HG02943 (cell line): ENCODE data around the gene KCNIP4.

Source experiments
- ATAC-seq: cut with Tn5 transposase; IDR thresholded peaks from one replicate; pipeline ENCODE4 v1.9.1; 2021; ENCODE audit warnings: mild to moderate bottlenecking, low read depth, moderate library complexity; ENCODE audit not compliant: unreplicated experiment

Gene KCNIP4

DNA sequence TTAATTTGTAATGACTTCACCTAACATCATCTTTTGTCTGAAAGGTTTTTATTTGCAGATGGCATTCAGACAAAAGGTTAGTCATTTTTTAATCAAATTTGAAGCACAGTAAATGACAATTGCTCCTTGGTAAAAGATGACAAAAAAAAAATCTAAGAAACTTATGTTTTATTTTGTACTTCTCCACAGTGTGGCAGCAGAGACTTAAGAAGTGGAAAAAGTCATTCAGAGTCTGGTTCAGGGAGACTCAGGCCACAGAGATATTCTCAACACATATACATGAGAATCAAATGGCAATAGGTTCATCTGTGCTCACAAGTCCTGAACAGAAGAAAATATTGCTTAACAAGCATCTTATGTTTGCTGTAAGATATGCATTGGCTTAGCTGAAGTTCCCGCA lies 436.2 kb downstream of the KCNIP4 start:
- ATAC-seq: no peak

DNA sequence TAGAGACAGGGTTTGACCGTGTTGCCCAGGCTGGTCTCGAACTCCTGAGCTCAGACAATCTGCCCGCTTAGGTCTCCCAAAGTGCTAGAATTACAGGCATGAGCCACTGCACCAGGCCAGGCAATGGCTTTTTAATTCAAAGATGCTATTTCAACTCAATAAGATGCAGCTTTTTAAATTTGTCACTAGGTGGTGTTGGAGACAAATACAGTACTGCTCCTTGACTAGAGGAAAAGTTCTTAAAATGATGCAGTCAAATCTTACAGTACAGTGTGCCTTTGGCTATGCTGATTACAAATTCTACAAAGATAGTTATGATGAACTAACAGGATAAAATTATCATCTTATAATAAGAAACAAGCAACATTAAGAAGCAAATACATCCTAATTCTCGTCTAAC lies 441.1 kb downstream of the KCNIP4 start:
- ATAC-seq: no peak

DNA sequence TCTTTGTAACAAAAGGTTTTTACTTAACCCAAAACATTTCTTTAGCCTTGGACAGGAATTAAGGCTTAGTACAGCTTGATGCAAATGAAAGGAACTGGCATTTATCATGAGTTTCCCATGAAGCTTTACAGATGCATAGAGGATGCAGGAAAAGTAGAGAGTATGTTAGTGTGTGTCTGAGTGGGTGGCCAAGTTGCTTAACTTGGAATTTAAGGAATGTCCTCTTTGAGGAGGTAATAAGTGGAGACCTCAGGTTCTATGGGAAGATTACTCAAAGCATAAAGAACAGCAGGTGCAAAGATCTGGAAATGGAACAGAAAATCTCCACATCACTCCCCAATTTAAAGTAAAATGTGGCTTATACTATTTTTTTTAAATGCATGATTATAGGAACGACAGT lies 457.9 kb downstream of the KCNIP4 start:
- ATAC-seq: no peak

DNA sequence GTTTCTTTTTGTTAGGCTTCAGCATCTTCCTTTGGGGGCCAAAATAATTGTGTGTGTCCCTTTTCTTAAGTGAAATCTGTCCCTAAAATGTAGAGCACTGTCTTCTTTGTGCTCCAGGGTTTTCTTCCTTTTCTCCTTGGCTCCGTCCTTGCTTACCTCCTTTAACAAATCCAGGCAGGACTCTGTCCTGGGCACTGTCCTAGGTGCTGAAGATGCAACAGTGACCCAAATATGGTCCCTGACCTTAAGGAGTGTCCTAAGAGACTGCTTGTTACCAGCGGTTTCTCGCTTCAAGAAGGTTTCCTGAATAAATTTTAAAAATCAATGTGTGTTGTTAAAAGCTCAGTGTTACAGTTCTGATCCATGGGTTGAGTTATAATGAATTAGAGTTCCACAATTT lies 471.8 kb downstream of the KCNIP4 start:
- ATAC-seq: no peak

DNA sequence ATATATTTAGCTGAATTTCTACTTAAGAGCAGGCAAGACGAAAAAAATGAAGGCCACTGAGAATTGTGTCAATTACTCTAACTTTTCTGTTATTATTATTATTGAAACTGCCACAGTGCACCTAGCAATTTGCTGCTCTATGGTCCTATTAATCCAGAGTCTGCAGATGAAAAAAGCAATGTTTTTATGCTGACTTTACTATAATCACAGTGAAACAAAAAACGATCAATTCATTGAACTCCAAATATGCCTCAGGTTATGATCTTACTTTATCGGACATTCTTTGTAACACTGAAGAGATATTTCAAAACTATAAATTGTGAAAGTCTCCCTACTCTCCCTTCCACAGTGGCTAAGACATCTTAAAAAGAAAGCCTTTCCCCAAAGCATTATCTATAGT lies 474.4 kb downstream of the KCNIP4 start:
- no peak for ATAC-seq

DNA sequence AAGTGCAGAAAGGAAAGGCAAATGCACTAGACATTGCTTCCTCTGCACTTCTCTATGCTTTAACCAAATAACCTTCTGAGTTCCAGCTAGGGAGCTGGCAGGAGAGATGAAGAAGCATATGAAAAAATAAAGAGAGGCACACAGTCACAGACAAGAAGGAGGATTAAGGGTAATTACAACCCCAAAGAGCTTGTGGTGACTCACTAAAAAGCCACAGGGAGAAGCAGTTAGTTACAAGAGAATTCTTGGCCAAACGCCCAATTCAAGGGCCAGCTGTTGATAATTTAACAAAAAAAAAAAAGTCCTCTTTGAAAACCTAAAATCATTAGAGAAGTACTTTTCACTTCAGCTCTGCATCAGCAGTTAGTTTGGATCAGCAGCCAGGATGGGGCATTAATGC lies 478.0 kb downstream of the KCNIP4 start:
- ATAC-seq: no peak

DNA sequence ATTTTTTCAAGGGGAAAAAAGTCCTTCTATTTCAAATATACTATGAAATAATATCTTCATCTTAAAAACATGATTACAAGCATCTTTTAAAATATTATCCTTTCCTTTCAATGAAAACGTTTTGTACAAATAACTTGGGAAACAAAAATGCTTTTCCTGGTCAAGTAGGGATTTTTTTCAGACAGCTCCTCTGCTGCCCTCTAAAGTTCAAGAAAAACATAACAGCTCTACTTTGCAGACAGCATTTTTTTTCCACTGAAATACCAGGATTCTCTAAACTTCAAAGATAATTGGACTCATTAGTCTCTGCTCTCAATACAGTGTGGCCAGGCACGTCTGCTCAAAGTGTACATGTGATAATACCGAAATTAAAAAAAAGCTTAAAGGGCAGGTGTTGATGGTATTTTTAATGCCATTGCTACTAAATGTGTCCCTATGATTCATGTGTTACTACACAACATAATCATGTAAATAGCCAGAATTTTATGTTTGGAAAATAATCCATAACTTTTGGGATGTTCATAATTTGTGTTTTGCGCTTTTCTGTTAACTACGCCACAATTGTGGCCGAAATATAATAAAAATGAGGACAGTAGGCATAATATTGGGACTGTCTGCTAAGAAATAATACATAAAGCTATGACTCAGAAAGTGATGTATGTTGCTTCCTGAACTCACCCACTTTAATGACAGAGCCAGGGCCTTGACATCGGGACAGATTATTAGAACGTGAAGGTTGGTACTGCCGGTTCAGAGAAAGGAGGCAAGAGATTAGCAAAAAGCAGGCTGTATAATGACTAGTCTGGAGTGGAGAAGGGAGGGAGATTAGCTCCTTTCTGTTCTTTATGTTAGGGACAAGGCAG lies 478.9 kb downstream of the KCNIP4 start:
- no peak for ATAC-seq

DNA sequence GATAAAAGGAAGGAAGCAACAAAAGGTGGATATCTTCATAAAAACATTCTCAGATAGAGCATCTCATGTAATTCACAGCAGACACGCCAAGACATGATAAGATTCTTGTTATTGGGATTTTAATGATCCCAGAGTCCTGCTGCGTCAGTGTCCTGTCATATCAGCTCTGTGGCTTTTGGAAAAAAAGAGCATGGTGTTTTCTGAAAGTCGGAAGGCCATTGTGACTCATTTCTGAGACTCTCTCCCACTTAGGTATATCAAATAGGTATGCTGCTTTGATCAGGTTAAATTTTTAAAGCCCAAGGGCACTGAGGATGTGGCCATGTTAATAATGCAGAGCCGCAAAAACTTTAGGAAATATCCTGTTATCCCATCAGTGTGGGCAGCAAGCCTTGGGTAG lies 481.0 kb downstream of the KCNIP4 start:
- ATAC-seq: no peak

DNA sequence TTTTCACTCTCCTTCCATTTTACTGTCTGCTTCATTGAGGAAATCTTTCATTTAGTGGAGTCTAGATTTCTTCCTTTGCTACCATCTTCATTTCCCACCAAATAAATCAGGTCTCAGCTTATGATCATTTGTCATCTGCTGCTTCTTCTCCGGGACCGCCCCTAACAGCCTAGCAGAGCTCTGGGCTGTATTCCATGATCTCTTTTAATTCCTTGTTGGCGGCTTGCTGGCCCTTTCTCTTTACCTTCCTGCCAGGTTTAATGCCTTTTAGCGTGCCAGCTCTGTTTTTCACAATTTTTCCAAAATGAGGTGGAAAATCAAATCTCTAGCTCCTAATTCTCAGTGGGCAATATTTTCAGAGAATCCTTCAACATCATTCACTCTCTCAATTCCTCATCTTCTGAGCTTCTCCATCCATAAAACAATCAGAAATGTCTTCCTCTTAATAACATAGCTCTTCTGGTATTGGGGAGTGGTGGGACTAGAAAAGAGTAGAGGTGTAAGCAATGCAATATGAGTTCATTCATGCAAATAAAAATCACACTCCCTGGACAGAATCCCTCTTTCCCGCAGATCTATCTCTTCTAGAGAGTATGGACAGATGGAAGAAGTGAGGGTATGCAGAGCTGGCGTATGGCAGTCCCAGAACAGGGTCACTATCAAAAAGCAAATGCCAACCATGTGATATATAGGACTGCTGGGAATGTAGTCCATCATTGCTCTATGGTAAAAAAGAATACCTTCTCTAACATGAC lies 491.3 kb downstream of the KCNIP4 start:
- ATAC-seq: no peak

DNA sequence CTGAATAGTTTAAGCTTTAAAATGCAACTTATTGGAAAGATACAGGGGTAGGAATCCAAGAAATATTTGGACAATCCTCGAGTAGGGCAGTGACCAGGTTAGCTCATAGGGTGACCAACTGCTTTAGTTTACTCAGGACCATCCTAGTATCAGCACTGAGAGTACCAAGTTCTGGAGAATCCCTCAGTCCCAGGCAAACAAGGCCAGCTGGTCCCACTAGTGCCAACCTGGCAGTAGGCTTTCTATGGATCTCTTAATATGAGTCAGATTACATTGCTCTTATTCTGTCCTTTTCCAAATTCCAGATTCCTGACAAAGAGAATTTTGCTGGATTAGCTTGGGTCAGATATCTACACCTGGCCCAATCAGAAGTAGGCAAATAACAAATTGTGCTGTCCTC lies 493.7 kb downstream of the KCNIP4 start:
- ATAC-seq: no peak

DNA sequence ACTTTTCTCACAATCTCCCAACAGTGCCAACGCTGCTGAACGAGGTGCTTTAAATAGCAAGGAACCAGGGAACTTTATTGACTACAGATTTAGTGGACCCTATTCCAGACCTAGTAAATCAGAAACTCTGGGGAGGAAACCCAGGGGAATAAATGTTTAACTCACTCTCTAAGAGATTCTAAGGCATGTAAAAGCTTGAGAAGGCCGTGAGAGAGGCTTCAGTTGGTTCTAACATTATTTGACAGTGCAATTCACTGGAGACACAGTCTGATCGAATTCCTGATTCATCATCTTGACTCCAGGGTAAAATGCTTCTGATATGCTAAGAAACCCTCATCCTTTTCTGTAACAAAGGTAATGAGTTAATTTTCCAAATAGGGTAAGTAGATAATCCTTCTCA lies 494.4 kb downstream of the KCNIP4 start:
- no peak for ATAC-seq

DNA sequence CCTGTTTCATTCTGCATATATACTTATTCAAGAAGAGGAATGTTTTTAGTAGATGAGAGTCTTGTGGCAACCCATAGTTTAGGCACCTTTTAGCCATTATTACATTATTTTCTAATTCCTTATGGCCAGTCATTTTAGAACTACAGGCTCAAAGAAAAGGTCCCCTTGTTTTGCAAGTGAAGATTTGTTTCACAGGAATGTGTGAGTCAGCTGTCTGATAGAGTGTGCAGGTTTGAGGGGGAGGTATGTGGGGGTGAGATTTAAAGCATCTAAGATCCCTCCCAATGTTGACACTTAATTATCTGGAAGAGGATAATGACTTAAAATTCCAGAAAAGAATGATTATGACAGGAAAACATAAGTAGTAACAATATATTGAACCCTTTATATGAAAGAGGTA lies 495.6 kb downstream of the KCNIP4 start:
- ATAC-seq: no peak

DNA sequence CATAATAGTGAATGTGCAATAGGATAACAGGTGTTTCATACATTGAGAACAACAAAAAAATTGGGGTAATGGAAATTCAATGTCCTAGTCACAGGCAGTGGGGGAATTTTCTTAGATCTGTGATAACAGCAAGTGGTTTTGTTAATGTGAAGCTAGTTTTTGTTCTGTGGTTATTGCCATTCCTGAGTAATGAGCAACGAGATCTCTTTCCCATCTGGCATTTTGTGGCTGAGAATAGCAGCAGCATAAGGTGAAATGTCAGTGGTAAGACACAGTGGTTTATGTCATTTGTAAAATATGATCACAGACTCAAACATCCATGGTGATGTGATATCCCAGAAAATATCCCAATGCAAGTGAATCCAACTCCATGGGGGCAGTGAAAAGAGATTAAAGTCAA lies 497.5 kb downstream of the KCNIP4 start:
- ATAC-seq: no peak

DNA sequence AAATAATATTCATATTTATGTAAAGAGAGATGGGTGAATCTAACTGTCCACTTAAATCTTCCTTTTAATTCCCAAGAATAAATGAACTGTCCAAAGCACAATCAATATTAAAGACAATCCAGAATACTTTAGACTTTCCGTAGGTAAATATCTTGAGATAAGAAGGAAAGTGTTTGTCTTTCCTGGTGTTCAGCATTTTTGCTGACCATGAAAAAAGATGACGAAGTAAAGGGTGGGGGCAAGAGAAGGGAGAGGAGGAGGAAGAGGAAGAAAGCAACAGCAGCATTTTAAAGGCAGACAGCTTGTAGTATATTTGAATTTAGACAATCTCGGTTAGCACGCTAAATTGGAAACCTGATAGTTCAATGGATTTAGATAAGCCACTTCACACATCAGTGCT lies 498.2 kb downstream of the KCNIP4 start:
- ATAC-seq: no peak

DNA sequence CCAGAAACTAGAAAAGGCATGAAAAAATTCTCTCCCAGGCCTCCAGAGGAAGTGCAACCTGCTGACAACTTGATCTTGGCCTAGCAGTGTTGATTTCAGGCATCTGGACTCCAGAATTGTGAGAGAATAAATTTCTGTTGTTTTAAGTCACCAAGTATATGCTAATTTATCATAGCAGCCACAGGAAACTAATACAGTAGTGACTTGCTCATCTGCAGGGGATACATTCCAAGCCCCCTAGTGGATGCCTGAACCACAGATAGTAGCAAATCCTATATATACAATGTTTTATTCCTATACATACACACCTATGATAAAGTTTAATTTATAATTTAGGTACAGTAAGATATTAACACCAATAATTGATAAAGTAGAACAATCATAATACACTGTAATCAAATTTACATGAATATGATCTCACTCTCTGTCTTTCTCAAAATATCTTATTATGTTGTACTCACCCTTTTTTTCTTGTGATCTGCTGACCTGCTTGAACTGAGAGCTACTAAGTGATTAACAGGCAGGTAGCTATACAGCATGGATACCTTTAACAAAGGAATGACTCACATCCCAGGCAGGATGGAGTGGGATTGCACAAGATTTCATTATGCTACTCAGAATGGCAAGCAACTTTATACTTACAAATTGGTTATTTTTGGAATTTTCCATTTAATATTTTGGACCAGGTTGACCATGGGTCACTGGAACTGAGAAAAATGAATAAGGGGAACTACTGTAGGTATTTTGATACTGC lies 501.1 kb downstream of the KCNIP4 start:
- ATAC-seq: no peak

DNA sequence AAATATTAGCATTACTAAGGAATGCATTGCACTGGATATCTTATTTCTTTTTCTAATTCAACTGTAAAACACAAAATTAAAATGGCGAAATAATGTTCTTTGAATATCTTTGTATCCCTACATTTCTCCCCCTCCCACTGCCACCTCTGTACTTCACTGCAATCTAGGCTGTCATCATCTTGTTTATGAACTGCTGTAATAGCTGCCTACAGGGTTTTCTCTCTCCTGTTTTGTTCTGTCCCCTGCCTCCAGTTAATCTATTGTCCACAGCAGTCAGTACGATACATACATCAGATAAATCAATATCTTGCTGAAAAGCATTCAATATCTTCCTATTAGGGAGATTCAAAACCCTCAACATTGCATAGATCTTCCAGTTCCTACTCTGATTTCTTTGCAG lies 528.4 kb downstream of the KCNIP4 start:
- no peak for ATAC-seq

DNA sequence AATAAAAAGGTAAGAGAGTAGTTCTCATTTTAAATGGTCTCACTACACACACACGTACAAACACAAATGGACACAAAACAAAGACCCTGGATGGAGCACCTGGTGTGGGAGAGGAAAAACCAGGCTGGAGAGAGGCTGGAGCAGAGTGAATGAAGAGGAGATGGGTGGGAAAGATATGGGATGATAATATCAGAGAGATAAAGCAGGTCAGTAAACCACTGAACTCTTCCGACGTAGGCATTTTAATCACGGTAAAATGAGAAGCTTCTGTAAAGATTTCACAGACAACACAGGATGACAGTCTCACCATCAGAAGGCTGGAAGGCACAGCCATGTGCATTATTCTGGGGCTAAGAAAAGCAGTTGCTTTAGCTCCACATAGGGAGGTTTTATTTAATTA lies 532.8 kb downstream of the KCNIP4 start:
- ATAC-seq: no peak

DNA sequence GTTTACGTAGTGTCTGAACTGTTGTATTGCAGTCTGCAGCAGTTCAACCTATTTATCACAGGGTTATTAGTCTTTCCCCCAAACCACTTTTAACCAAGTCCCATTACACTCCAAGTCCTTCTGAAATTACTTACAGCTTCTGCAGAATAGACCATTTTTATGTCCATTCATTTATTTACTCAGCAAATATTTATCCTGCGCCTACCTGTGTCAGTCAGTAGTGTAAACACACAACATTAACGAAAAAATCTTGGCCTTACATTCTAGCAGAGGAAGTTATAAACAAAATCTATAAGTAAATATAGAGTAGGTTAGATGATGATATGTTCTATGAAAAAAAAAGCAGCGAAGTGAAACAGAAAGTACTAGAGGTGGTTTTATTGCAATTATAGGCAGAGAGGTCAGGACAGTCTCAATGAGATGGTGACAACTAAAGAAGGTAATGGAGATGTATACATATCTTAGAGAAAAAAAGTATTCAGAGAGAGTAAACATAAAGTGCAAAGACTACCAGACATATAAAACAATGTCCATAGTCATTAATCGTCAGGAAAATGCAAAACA lies 534.7 kb downstream of the KCNIP4 start:
- no peak for ATAC-seq

DNA sequence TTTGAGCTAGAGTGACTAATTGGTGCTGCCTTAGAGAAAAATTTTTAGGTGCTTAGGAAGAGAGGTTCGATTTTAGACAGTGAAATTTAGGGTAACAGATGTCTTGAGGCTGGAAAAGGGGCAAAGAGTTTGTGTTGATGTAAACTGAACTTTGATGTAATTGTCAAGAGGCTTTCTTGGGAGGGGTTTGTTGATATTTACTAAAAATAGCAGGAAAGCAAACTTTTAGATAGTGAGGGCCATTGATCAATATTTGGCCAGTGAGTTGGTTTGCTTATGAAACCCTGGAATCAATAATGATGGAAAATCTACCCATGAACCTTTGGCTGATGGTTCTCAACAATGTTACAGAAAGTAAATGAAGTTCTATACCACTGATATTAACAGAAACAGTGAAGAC lies 537.5 kb downstream of the KCNIP4 start:
- no peak for ATAC-seq

DNA sequence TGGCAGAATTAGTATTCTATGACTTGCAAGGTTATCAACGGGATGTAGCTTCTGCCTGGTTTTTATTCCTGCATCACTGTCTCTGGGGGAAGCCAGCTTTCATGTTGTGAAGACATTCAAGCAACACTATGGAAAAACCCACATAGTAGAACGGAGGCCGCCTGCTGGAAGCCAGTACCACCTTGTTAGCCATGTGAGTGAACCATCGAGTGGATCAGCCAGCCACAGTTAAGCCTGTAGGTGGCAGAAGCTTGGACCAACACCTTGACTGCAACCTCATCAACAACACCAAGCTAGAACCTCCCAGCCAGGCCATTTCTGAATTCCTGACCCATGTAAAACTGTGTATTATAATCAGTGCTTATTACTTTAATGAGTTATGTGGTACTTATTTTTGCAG lies 538.2 kb downstream of the KCNIP4 start:
- ATAC-seq: no peak

DNA sequence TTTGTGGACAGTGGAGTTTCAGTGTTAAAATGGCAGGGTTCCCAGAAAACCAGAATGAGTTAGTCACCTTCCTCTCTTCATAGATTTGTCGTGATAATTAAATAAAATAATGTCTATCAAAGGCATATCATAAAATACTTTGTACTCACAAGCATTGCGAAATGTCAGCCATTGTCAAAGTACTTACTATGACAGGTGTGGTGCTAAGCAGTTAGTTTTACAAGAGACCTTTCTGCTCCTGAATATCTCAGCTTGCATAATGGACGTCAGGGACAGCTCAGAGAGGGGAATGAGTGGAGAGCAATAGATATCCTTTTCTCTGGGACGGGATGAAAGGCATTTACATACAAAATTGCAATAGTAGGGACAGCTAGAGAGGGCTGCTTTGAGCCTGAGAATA lies 560.9 kb downstream of the KCNIP4 start:
- no peak for ATAC-seq
